ENCODE data around the gene PRDM15.

Gene PRDM15

GRCh38 chr21:41753006-41753898 lies 125.9 kb downstream of the PRDM15 start:
- H4K20me1 ChIP-seq (ENCODE audit: insufficient read depth, low read length): no peaks in the 10 kb centered on the region
- no peak overlapping the region for H3K9ac ChIP-seq (ENCODE audit: low read length)
- H3K4me1 ChIP-seq (ENCODE audit: low read length): peaks cover 5% of the 10 kb centered on the region; the same call in 1 of the 2 replicates
- no peak overlapping the region for H3K4me3 ChIP-seq (ENCODE audit: low read length)
- H3K79me2 ChIP-seq (ENCODE audit: low read length): no peaks in the 10 kb centered on the region
- H3K36me3 ChIP-seq (replicated peaks; ENCODE audit: insufficient read depth, low read length): no peaks in the 10 kb centered on the region
- H3F3A ChIP-seq (ENCODE audit: insufficient read depth, low read length): no peaks in the 10 kb centered on the region
- no peaks in the 10 kb centered on the region for H3K9me3 ChIP-seq (replicated peaks; ENCODE audit: insufficient read depth, low read length)
- H3K9me2 ChIP-seq (replicated peaks; ENCODE audit: insufficient read depth, low read length): no peaks in the 10 kb centered on the region
- no peak for TF ChIP-seq CTCF (IDR thresholded peaks at IDR 0.05; ENCODE audit: low read length)
- no peak for TF ChIP-seq EZH2phosphoT487 (IDR thresholded peaks at IDR 0.05; ENCODE audit: low read length)
- TF ChIP-seq EZH2 (optimal IDR thresholded peaks at IDR 0.05; ENCODE audit: low read depth, low read length): no peak
- no peak for DNase-seq
- H3K27ac ChIP-seq (ENCODE audit: low read length): no peak overlapping the region
- peaks cover 86% of the 10 kb centered on the region for H3K27me3 ChIP-seq (replicated peaks; ENCODE audit: insufficient read depth, low read length)
- no peak overlapping the region for H2AFZ ChIP-seq (ENCODE audit: low read length)
- H3K4me2 ChIP-seq (ENCODE audit: low read depth, low read length): no peak overlapping the region

GRCh38 chr21:41752231-41752681 lies 126.9 kb downstream of the PRDM15 start:
- Histone ChIP-seq H3K4me2 (ENCODE audit: low read depth, low read length) (no peak overlapping the region), H3K27me3 (replicated peaks; ENCODE audit: insufficient read depth, low read length) (peaks cover 96% of the 10 kb centered on the region), H3K9me2 (replicated peaks; ENCODE audit: insufficient read depth, low read length) (no peaks in the 10 kb centered on the region), H3K79me2 (ENCODE audit: low read length) (no peaks in the 10 kb centered on the region), H3K36me3 (replicated peaks; ENCODE audit: insufficient read depth, low read length) (no peaks in the 10 kb centered on the region), H2AFZ (ENCODE audit: low read length) (no peak overlapping the region), H3K4me3 (ENCODE audit: low read length) (no peak overlapping the region), H3K9ac (ENCODE audit: low read length) (no peak overlapping the region), H3K4me1 (ENCODE audit: low read length) (peaks cover 5% of the 10 kb centered on the region; the same call in 1 of the 2 replicates), H3K27ac (ENCODE audit: low read length) (no peak overlapping the region), H3F3A (ENCODE audit: insufficient read depth, low read length) (no peaks in the 10 kb centered on the region), H3K9me3 (replicated peaks; ENCODE audit: insufficient read depth, low read length) (no peaks in the 10 kb centered on the region), H4K20me1 (ENCODE audit: insufficient read depth, low read length) (no peaks in the 10 kb centered on the region)
- TF ChIP-seq EZH2phosphoT487 (IDR thresholded peaks at IDR 0.05; ENCODE audit: low read length) (no peak), CTCF (IDR thresholded peaks at IDR 0.05; ENCODE audit: low read length) (no peak), EZH2 (optimal IDR thresholded peaks at IDR 0.05; ENCODE audit: low read depth, low read length) (no peak)
- no peak for DNase-seq

GRCh38 chr21:41751611-41752011 lies 127.5 kb downstream of the PRDM15 start:
- H3K4me1 ChIP-seq (ENCODE audit: low read length): peaks cover 5% of the 10 kb centered on the region; the same call in 1 of the 2 replicates
- H3K4me2 ChIP-seq (ENCODE audit: low read depth, low read length): no peak overlapping the region
- no peaks in the 10 kb centered on the region for H3K9me2 ChIP-seq (replicated peaks; ENCODE audit: insufficient read depth, low read length)
- H2AFZ ChIP-seq (ENCODE audit: low read length): no peak overlapping the region
- peaks cover 98% of the 10 kb centered on the region for H3K27me3 ChIP-seq (replicated peaks; ENCODE audit: insufficient read depth, low read length)
- H3K79me2 ChIP-seq (ENCODE audit: low read length): no peaks in the 10 kb centered on the region
- no peaks in the 10 kb centered on the region for H3K9me3 ChIP-seq (replicated peaks; ENCODE audit: insufficient read depth, low read length)
- no peaks in the 10 kb centered on the region for H3K36me3 ChIP-seq (replicated peaks; ENCODE audit: insufficient read depth, low read length)
- H3K4me3 ChIP-seq (ENCODE audit: low read length): no peak overlapping the region
- no peak overlapping the region for H3K27ac ChIP-seq (ENCODE audit: low read length)
- no peaks in the 10 kb centered on the region for H4K20me1 ChIP-seq (ENCODE audit: insufficient read depth, low read length)
- no peaks in the 10 kb centered on the region for H3F3A ChIP-seq (ENCODE audit: insufficient read depth, low read length)
- H3K9ac ChIP-seq (ENCODE audit: low read length): no peak overlapping the region
- TF ChIP-seq CTCF (IDR thresholded peaks at IDR 0.05; ENCODE audit: low read length) (no peak), EZH2phosphoT487 (IDR thresholded peaks at IDR 0.05; ENCODE audit: low read length) (no peak), EZH2 (optimal IDR thresholded peaks at IDR 0.05; ENCODE audit: low read depth, low read length) (no peak)
- no peak for DNase-seq
